ENCODE measurements around the gene ZC3H7A. TPM values are rescaled to one million over a fixed set of nuclear protein-coding genes. Genes with fewer than 3 reads are reported as not detected.

Gene ZC3H7A
- total RNA-seq, 1 experiment from 2014 or later, result 43.1 TPM

- Histone ChIP-seq H3K27ac (ENCODE audit: insufficient read length, low read depth, low read length) (no peak overlapping the region), H3K4ac (ENCODE audit: low read depth, low read length) (no peak overlapping the region), H2BK20ac (ENCODE audit: low read depth, low read length, poor library complexity, severe bottlenecking) (no peak overlapping the region), H4K5ac (ENCODE audit: insufficient read length, low read depth, low read length) (no peak overlapping the region), H3K23ac (ENCODE audit: insufficient read length, low read depth, low read length) (no peak overlapping the region), H4K20me1 (ENCODE audit: control insufficient read depth, insufficient read depth, insufficient read length) (peaks cover 2% of the 10 kb centered on the region), H4K91ac (ENCODE audit: insufficient read length, low read depth, low read length) (no peak overlapping the region), H2BK120ac (ENCODE audit: low read depth, low read length, poor library complexity, severe bottlenecking) (no peak overlapping the region), H2BK12ac (ENCODE audit: insufficient read length, low read depth, low read length) (no peak overlapping the region), H3K9me3 (ENCODE audit: control insufficient read depth, low read depth, low read length) (no peaks in the 10 kb centered on the region), H3K4me2 (ENCODE audit: insufficient read depth, insufficient read length, low read length) (no peak overlapping the region), H3K56ac (ENCODE audit: insufficient read length, low read depth, low read length) (no peak overlapping the region), H3K14ac (ENCODE audit: insufficient read depth, low read length) (no peak overlapping the region), H3K18ac (ENCODE audit: insufficient read length, low read depth, low read length) (no peak overlapping the region), H2AK5ac (ENCODE audit: insufficient read length, low read length) (no peak overlapping the region), H3K9ac (ENCODE audit: extremely low read depth, insufficient read length, low read length) (no peak overlapping the region), H3K4me1 (ENCODE audit: insufficient read depth, low read length) (no peaks in the 10 kb centered on the region), H2BK5ac (ENCODE audit: insufficient read length, low read length) (no peak overlapping the region), H3K27me3 (ENCODE audit: insufficient read depth, low read length) (no peaks in the 10 kb centered on the region), H3K79me1 (ENCODE audit: insufficient read depth, low read depth, low read length, poor library complexity, severe bottlenecking) (no peaks in the 10 kb centered on the region), H3K79me2 (ENCODE audit: insufficient read depth, low read length) (no peaks in the 10 kb centered on the region), H2BK15ac (ENCODE audit: low read depth, low read length) (no peak overlapping the region), H2AFZ (ENCODE audit: low read length) (no peak overlapping the region), H4K8ac (replicated peaks; ENCODE audit: insufficient read length, low read depth, low read length) (no peak overlapping the region), H3K23me2 (ENCODE audit: insufficient read length, low read depth, low read length, poor library complexity, severe bottlenecking) (no peaks in the 10 kb centered on the region), H3T11ph (ENCODE audit: low read length) (no peak overlapping the region)
- Mint-ChIP-seq H3K27me3 (ENCODE audit: low read depth) (no peaks in the 10 kb centered on the region), H3K9me3 (no peaks in the 10 kb centered on the region; a peak in 1 of 5 replicates), H3K36me3 (ENCODE audit: insufficient read depth in 1 of 3, low read depth in 3 of 3) (peaks cover 15 to 33% (median 26%) of the 10 kb centered on the region in 3 experiments), H3K4me3 (no peak overlapping the region), H3K4me1 (peaks cover 9 to 12% of the 10 kb centered on the region in 2 experiments), H3K27ac (no peak overlapping the region)
- TF ChIP-seq, protein P1, sequence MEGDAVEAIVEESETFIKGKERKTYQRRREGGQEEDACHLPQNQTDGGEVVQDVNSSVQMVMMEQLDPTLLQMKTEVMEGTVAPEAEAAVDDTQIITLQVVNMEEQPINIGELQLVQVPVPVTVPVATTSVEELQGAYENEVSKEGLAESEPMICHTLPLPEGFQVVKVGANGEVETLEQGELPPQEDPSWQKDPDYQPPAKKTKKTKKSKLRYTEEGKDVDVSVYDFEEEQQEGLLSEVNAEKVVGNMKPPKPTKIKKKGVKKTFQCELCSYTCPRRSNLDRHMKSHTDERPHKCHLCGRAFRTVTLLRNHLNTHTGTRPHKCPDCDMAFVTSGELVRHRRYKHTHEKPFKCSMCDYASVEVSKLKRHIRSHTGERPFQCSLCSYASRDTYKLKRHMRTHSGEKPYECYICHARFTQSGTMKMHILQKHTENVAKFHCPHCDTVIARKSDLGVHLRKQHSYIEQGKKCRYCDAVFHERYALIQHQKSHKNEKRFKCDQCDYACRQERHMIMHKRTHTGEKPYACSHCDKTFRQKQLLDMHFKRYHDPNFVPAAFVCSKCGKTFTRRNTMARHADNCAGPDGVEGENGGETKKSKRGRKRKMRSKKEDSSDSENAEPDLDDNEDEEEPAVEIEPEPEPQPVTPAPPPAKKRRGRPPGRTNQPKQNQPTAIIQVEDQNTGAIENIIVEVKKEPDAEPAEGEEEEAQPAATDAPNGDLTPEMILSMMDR (conservative IDR thresholded peaks at IDR 0.05), result no peak
- WGBS (ENCODE audit: extremely low coverage, insufficient read length, low lambda C conversion rate), result no CpG with 5 or more reads among the region's 6 CpGs
- no peak for DNase-seq
Observed at GRCh38 chr16:11833951-11834695, 37.1 kb upstream of the ZC3H7A start.
